Brain pericyte (primary cell): ENCODE data around the gene IL5.

ENCODE experiments used
- DNase-seq: peaks from one replicate; pipeline ENCODE4 v3.0.0-alpha.2; 2012; ENCODE audit warnings: low read depth, low spot score

IL5 gene

GRCh38 chr5:132498686-132499271, 44.5 kb downstream of the IL5 start:
- DNase-seq: no peak

GRCh38 chr5:132498152-132498551, 45.2 kb downstream of the IL5 start:
- DNase-seq: no peak

GRCh38 chr5:132497488-132497997, 45.8 kb downstream of the IL5 start:
- DNase-seq: no peak

GRCh38 chr5:132496631-132497487, 46.5 kb downstream of the IL5 start:
- DNase-seq: no peak

GRCh38 chr5:132496191-132496630, 47.1 kb downstream of the IL5 start:
- no peak for DNase-seq

- DNase-seq: no peak
These were observed 47.6 kb downstream of the IL5 start for GRCh38 chr5:132495667-132496190.

- DNase-seq: no peak
These were observed 49.5 kb downstream of the IL5 start for GRCh38 chr5:132493821-132494220.

GRCh38 chr5:132493241-132493640, 50.1 kb downstream of the IL5 start:
- no peak for DNase-seq

GRCh38 chr5:132492386-132493125, 50.8 kb downstream of the IL5 start:
- DNase-seq: no peak
